ENCODE data around the gene YWHAB. TPM values are rescaled to one million over a fixed set of nuclear protein-coding genes. Genes with fewer than 3 reads are reported as not detected.

YWHAB gene
- total RNA-seq, 1 donor from 2014 or later, result 205 TPM

- peaks cover 3% of the 10 kb centered on the region for H3K36me3 Mint-ChIP-seq (ENCODE audit: unreplicated experiment)
- no peaks in the 10 kb centered on the region for H3K4me1 Mint-ChIP-seq (ENCODE audit: unreplicated experiment)
- H3K27ac Mint-ChIP-seq (ENCODE audit: unreplicated experiment), result no peak overlapping the region
- H3K27me3 Mint-ChIP-seq (ENCODE audit: unreplicated experiment), result peaks cover 58% of the 10 kb centered on the region
- H3K4me3 Mint-ChIP-seq (ENCODE audit: unreplicated experiment), result no peak overlapping the region
- peak; percentile 6 for DNase-seq (ENCODE audit: extremely low spot score, unreplicated experiment)
- H3K9me3 Mint-ChIP-seq (ENCODE audit: unreplicated experiment), result no peaks in the 10 kb centered on the region
- TF ChIP-seq, protein P1, sequence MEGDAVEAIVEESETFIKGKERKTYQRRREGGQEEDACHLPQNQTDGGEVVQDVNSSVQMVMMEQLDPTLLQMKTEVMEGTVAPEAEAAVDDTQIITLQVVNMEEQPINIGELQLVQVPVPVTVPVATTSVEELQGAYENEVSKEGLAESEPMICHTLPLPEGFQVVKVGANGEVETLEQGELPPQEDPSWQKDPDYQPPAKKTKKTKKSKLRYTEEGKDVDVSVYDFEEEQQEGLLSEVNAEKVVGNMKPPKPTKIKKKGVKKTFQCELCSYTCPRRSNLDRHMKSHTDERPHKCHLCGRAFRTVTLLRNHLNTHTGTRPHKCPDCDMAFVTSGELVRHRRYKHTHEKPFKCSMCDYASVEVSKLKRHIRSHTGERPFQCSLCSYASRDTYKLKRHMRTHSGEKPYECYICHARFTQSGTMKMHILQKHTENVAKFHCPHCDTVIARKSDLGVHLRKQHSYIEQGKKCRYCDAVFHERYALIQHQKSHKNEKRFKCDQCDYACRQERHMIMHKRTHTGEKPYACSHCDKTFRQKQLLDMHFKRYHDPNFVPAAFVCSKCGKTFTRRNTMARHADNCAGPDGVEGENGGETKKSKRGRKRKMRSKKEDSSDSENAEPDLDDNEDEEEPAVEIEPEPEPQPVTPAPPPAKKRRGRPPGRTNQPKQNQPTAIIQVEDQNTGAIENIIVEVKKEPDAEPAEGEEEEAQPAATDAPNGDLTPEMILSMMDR (IDR thresholded peaks at IDR 0.05), result no peak
These were observed 35.2 kb upstream of the YWHAB start for GRCh38 chr20:44850272-44850671.

DNA sequence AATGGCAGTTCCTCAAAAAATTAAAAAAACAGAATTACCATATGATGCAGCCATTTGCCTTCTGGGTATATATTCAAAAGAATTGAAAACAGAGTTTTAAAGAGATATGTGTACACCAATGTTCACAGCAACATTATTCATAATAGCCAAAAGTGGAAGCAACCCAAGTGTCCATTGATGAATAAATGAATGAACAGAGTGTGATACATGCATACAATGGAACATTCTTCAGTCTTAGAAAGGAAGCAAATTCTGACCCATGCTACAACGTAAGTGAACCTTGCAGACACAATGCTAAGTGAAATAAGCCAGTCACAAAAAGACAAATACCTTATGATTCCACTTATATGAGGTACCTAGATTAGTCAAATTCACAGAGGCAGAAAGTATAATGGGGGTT, 34.7 kb upstream of the YWHAB start:
- H3K4me1 Mint-ChIP-seq (ENCODE audit: unreplicated experiment), result no peaks in the 10 kb centered on the region
- H3K27ac Mint-ChIP-seq (ENCODE audit: unreplicated experiment), result no peak overlapping the region
- no peak for DNase-seq (ENCODE audit: extremely low spot score, unreplicated experiment)
- H3K36me3 Mint-ChIP-seq (ENCODE audit: unreplicated experiment), result peaks cover 3% of the 10 kb centered on the region
- H3K9me3 Mint-ChIP-seq (ENCODE audit: unreplicated experiment), result no peaks in the 10 kb centered on the region
- no peak overlapping the region for H3K4me3 Mint-ChIP-seq (ENCODE audit: unreplicated experiment)
- TF ChIP-seq, protein P1 (IDR thresholded peaks at IDR 0.05), result no peak
- H3K27me3 Mint-ChIP-seq (ENCODE audit: unreplicated experiment), result peaks cover 57% of the 10 kb centered on the region

GRCh38 chr20:44851545-44851944, 34.0 kb upstream of the YWHAB start:
- Mint-ChIP-seq H3K27ac (ENCODE audit: unreplicated experiment) (no peak overlapping the region), H3K9me3 (ENCODE audit: unreplicated experiment) (no peaks in the 10 kb centered on the region), H3K27me3 (ENCODE audit: unreplicated experiment) (peaks cover 55% of the 10 kb centered on the region), H3K36me3 (ENCODE audit: unreplicated experiment) (peaks cover 3% of the 10 kb centered on the region), H3K4me3 (ENCODE audit: unreplicated experiment) (no peak overlapping the region), H3K4me1 (ENCODE audit: unreplicated experiment) (no peaks in the 10 kb centered on the region)
- TF ChIP-seq, protein P1 (IDR thresholded peaks at IDR 0.05), result no peak
- peak; percentile 27 for DNase-seq (ENCODE audit: extremely low spot score, unreplicated experiment)

- peaks cover 7% of the 10 kb centered on the region for H3K4me1 Mint-ChIP-seq (ENCODE audit: unreplicated experiment)
- DNase-seq (ENCODE audit: extremely low spot score, unreplicated experiment), result no peak
- peaks cover 3% of the 10 kb centered on the region for H3K36me3 Mint-ChIP-seq (ENCODE audit: unreplicated experiment)
- H3K27ac Mint-ChIP-seq (ENCODE audit: unreplicated experiment), result no peak overlapping the region
- H3K4me3 Mint-ChIP-seq (ENCODE audit: unreplicated experiment), result no peak overlapping the region
- H3K9me3 Mint-ChIP-seq (ENCODE audit: unreplicated experiment), result no peaks in the 10 kb centered on the region
- H3K27me3 Mint-ChIP-seq (ENCODE audit: unreplicated experiment), result peaks cover 25% of the 10 kb centered on the region
- TF ChIP-seq, protein P1 (IDR thresholded peaks at IDR 0.05), result no peak
These were observed 29.1 kb upstream of the YWHAB start for GRCh38 chr20:44856442-44856841.

DNA sequence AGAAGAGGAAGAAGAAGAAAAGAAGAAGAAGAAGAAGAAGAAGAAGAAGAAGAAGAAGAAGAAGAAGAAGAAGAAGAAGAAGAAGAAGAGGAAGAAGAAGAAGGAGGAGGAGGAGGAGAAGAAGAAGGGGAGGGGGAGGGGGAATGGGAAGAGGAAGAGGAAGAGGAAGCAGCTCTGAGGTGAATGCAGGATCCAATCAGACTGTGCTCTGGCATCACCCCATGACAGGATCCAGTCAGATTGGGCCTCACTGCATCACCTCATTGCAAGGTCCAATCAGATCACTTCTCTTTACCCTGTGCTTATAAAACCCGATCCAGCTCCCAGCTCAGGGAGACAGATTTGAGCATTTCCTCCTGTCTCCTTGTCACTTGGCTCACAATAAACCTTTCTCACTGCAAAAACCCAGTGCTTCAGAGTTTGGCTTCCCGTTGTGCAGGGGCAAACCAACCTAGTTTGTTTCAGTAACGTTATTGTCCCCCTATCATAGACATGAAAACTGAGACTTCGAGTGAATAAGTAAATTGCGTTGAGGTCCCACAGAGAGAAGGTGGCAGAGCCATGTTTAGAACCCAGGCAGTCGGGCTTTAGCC, 28.6 kb upstream of the YWHAB start:
- TF ChIP-seq, protein P1 (IDR thresholded peaks at IDR 0.05), result no peak
- Mint-ChIP-seq H3K27me3 (ENCODE audit: unreplicated experiment) (peaks cover 25% of the 10 kb centered on the region), H3K9me3 (ENCODE audit: unreplicated experiment) (no peaks in the 10 kb centered on the region), H3K27ac (ENCODE audit: unreplicated experiment) (no peak overlapping the region), H3K4me1 (ENCODE audit: unreplicated experiment) (peaks cover 12% of the 10 kb centered on the region), H3K4me3 (ENCODE audit: unreplicated experiment) (no peak overlapping the region), H3K36me3 (ENCODE audit: unreplicated experiment) (peaks cover 3% of the 10 kb centered on the region)
- no peak for DNase-seq (ENCODE audit: extremely low spot score, unreplicated experiment)
